Amniotic stem cell (primary cell): Measurements from ENCODE around the gene PAM16.
"Not testable (repeated sequence)": the region's sequence is repeated elsewhere in the genome, so short reads cannot be mapped to it uniquely, and the experiment has no call there.

ENCODE experiments used
- DNase-seq: peaks from one replicate; lab custom pipeline; 2025; lab: John Stamatoyannopoulos, UW

Gene PAM16

GRCh38 chr16:4352843-4353242 is 1.7 kb upstream of the PAM16 start:
- no peak for DNase-seq

- DNase-seq = no peak
Observed at GRCh38 chr16:4351880-4352279, 759 bp upstream of the PAM16 start.

GRCh38 chr16:4350365-4350786 is 745 bp downstream of the PAM16 start:
- no peak for DNase-seq

DNA sequence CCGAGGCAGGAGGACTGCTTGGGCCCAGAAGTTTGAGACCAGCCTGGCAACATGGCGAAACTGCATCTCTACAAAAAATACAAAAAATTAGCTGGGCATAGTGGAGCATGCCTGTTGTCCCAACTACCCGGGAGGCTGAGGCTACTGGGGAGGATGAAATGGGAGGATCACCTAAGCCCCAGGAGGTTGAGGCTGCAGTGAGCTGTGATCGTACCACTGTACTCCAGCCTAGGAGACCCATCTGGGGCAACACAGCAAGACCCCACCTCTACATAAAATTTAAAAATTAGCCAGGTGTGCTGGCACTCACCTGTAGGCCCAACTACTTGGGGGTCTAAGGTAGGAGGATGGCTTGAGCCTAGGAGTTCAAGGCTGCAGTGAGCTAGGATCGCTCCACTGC is 1.8 kb downstream of the PAM16 start:
- no peak for DNase-seq

- no peak for DNase-seq
Observed at GRCh38 chr16:4347765-4348509, 3.2 kb downstream of the PAM16 start.

- DNase-seq = no peak
Observed at GRCh38 chr16:4347010-4347409, 4.1 kb downstream of the PAM16 start.

DNA sequence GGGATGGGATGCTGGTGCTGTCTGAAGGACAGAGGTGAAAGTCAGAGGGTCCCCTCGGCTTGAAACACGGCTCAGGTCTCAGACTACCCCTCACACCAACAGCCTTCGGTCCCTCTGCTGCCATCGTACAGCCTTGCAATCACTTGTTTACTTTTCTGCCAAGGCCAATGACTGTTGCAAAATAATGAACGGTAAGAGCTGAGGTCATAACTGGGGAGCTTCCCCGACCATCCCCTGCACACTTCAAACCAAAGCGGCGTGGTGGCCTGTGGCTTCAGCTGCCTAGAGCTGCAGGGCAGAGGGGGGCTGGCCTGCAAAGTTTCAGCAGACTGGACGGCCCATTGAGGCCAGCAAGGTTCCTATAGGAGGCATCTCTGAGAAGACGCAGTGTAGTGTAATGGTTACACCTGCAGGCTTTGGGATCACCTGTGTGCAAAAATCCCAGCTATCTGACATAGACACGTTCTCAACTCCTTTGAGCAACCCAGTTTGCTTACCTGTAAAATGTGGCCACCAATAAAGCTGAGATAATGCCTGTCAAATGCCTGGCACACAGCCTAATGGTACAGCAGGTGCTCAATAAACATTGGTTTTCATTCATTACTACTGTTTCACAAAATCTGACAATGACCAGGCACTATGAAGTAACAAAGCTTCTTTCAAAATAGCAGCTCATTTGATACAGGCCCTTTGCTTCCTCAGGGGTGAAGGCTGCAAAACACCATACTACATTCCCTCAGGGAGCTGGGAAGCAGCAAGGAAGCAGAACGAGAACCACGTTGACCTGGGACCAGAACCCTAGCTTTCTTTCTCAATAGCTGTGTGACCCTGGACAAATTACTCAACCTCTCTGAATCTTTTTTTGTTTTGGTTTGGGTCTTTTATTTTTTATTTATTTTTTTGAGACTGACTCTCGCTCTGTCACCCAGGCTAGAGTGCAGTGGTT is 5.0 kb downstream of the PAM16 start:
- DNase-seq = no peak

DNA sequence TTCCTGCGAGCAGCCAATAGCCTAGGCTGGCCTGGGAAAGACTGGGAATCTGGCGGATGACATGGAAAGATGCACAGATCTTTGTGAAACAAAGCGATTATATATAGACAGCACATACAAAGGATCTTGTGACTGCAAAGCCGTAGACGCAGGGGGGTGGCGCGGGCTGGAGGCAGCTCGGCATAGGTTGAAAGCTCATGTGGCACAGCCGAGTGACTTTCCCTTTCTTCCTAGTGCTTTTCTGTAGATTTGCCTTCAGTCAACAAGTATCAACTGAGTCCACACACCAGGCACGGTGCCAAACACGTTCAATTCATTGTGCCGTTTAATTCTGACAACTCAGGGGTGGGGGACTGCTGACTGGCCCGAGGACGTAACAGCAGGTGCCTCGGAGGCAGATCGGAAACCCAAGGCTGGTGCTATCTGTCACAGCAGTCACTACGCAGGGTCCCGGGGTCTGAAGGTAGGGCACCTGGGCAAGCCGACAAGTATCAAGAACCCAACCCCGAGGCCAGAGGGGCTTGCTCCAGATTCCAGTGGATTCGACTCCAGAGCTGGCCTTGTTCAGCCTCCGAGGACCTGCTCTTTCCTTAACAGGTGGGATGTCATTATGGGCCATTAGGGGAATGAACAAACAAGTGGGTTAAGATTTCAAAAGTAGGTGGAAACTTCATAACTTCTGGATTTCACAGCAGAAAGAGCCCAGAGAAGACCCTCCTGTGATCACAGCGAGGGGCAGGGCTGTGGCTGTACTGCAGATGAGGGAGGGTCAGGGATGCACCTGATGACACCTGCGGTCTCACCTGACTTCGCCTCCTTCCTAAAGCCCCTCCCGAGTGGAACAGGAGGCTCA is 5.9 kb downstream of the PAM16 start:
- no peak for DNase-seq

- not testable (repeated sequence) for DNase-seq
Observed at GRCh38 chr16:4344300-4344982, 6.7 kb downstream of the PAM16 start.

DNA sequence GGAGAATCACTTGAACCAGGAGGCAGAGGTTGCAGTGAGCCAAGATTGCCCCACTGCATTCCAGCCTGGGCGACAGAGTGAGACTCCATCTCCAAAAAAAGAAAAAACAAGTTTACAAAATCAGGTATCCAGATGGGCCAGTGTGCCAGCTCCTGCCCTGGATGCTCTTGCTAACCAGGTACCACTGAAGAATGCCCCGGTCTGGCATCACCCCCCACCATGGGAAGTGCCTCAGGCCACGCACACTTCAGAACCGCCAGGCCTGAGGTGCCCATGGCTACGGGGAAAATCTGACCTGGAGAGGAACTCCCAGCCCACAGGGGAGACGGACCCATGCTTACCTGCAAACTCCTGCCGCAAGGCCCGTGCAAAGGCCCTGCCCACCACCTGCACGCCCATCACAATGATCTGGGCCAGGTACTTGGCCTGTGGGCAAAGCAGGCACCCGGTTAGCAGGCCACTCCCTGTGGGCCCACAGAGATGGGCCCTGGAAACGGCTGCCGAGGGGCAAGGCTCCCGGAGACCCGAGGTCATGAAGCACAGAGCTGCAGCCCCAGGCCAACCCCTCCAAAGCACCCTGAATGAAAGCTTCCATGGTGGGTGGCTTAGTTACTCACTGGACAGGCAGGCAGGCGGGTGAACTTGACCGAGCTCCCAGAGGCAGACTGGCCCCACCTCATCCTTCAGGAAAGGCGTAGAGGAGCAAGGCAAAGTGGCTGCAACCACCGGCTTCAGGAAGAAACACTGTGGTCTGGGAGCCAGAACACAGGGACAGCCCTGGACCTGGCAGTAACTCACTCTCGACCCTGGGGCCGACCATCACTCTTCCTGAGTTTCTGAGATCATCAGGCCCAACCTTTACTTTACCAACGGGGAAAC is 8.0 kb downstream of the PAM16 start:
- no peak for DNase-seq

- no peak for DNase-seq
Observed at GRCh38 chr16:4341250-4341649, 9.9 kb downstream of the PAM16 start.

DNA sequence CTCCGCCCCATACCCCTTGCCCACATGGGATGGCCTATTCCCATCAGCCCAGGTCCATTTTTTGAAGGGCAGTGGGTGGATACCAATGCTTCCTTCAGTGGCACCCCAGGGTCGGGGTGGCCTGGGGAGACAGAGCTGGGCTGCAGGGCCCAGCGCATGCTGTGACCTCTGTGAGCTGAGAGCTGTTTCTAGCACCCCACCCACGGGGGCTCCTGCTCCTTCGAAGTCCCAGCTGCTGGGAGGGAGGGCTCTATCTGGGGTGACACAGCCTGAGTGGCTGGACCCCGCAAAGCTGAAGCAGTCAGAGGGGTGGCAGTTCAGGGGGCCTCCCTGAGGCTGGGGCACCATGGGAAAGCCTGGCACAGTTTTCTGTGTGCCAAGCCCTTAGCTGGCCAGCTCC is 10.7 kb downstream of the PAM16 start:
- DNase-seq = no peak

DNA sequence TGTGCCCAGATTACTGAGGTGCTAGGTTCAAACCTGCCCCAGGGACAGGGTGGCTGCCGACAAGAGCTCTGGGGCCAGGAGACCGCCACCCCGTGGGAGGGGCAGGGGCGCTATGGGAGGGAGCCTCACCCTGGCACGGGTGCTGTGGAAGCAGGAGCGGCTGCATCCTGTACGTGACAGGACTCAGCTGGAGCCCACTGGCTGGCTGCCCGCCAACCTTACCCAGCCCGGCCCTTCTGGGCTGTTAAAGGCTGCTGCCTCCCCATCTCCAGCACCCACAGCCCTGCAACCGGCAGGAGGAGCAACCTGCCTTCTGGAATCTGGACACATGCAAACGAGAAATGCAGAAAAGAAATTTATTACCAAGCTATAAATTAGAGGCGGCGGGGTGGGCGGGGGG is 11.2 kb downstream of the PAM16 start:
- DNase-seq = no peak

DNA sequence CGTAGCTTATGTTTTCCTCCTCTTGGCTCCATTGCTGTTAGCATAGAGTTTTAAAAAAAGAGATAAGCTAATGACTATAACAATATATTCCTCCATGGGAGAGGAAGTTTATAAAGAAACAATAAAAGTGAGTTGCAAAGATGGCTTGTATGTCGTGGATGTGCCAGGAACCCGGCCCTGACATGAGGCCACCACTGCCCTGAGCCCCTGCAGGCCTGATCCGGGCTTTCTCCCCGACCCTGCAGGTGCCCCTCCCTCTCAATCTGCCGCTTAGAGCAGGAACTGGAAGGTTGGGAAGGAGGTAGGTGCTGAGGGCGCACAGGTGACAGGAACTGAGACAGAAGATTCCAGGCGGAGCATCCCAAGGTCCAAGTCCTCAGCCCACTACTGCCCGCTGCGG is 11.7 kb downstream of the PAM16 start:
- no peak for DNase-seq

GRCh38 chr16:4338712-4339299 is 12.3 kb downstream of the PAM16 start:
- no peak for DNase-seq

GRCh38 chr16:4338125-4338582 is 13.0 kb downstream of the PAM16 start:
- DNase-seq = no peak

DNA sequence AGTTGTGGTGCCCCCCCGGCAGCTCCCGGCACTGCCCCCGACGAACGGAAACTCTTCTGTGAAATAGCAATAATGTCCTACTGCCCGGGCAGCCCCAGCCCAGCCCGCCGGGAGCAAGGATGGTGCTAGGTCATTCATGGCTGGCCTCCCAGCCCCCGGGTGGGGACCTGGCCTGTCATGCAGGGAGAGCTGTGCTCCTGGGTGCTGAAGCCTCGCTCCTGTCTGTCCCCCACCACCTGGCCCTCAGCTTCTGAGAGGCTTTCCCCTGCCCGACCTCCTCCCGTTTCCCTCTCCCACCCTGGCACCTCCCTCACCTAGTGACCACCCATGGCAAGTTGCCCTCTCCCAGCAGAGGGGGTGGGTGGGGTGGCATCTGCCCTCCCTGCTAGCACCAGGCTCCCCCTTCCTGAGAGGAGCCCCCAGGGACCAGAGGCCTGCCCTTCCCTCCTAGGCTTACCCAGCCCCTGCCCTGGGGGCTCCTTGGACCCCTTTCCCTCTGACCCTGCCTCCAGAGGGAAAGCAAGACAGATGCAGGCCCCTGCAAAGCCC is 13.5 kb downstream of the PAM16 start:
- DNase-seq = no peak

DNA sequence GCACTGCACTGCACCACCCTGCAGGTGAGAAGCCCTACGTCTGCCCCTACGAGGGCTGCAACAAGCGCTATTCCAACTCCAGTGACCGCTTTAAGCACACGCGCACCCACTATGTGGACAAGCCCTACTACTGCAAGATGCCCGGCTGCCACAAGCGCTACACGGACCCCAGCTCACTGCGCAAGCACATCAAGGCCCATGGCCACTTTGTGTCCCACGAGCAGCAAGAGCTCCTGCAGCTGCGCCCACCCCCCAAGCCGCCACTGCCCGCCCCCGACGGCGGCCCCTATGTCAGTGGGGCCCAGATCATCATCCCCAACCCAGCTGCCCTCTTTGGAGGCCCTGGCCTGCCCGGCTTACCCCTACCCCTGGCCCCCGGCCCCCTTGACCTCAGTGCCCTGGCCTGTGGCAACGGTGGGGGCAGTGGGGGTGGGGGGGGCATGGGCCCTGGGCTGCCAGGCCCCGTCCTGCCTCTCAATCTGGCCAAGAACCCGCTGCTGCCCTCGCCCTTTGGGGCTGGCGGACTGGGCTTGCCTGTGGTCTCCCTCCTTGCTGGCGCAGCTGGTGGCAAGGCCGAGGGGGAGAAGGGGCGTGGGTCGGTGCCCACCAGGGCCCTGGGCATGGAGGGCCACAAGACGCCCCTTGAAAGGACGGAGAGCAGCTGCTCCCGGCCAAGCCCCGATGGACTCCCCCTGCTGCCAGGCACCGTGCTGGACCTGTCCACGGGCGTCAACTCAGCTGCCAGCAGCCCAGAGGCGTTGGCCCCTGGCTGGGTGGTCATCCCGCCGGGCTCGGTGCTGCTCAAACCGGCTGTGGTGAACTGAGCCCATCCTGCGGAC is 14.2 kb downstream of the PAM16 start:
- DNase-seq = no peak
